ENCODE data around the gene CDX2.

Gene CDX2

GRCh38 chr13:27978301-27978968 is 9.3 kb upstream of the CDX2 start:
- DNase-seq (ENCODE audit: low read depth) = no peak

GRCh38 chr13:27977476-27978300 is 8.6 kb upstream of the CDX2 start:
- DNase-seq (ENCODE audit: low read depth) = no peak

GRCh38 chr13:27976362-27977091 is 7.4 kb upstream of the CDX2 start:
- no peak for DNase-seq (ENCODE audit: low read depth)

GRCh38 chr13:27975564-27976361 is 6.6 kb upstream of the CDX2 start:
- no peak for DNase-seq (ENCODE audit: low read depth)

- DNase-seq (ENCODE audit: low read depth) = no peak
These were observed 5.0 kb upstream of the CDX2 start for GRCh38 chr13:27973961-27974662.

GRCh38 chr13:27973291-27973690 is 4.2 kb upstream of the CDX2 start:
- DNase-seq (ENCODE audit: low read depth) = no peak

GRCh38 chr13:27972478-27972820 is 3.3 kb upstream of the CDX2 start:
- DNase-seq (ENCODE audit: low read depth) = no peak

- DNase-seq (ENCODE audit: low read depth) = no peak
These were observed 2.8 kb upstream of the CDX2 start for GRCh38 chr13:27971776-27972477.

GRCh38 chr13:27971236-27971645 is 2.1 kb upstream of the CDX2 start:
- DNase-seq (ENCODE audit: low read depth) = no peak

- DNase-seq (ENCODE audit: low read depth) = no peak
These were observed 1.5 kb upstream of the CDX2 start for GRCh38 chr13:27970382-27971235.

GRCh38 chr13:27969866-27970229 is 733 bp upstream of the CDX2 start:
- DNase-seq (ENCODE audit: low read depth) = no peak

- DNase-seq (ENCODE audit: low read depth) = no peak
These were observed 616 bp downstream of the CDX2 start for GRCh38 chr13:27968316-27969081.

- DNase-seq (ENCODE audit: low read depth) = no peak
These were observed 1.3 kb downstream of the CDX2 start for GRCh38 chr13:27967736-27968315.

- DNase-seq (ENCODE audit: low read depth) = no peak
These were observed 1.8 kb downstream of the CDX2 start for GRCh38 chr13:27967203-27967735.

- DNase-seq (ENCODE audit: low read depth) = no peak
These were observed 2.4 kb downstream of the CDX2 start for GRCh38 chr13:27966641-27967202.

- DNase-seq (ENCODE audit: low read depth) = no peak
These were observed 3.1 kb downstream of the CDX2 start for GRCh38 chr13:27965740-27966640.

- no peak for DNase-seq (ENCODE audit: low read depth)
These were observed 3.8 kb downstream of the CDX2 start for GRCh38 chr13:27965343-27965739.
